ENCODE data around the gene ARHGEF25.
A peak's percentile ranks its signal among the peaks of the same experiment; 100 is the strongest.
"Not testable (repeated sequence)": the region's sequence is repeated elsewhere in the genome, so short reads cannot be mapped to it uniquely, and the experiment has no call there.

The ARHGEF25 gene

GRCh38 chr12:57585156-57585555, 26.1 kb upstream of the ARHGEF25 start:
- DNase-seq (ENCODE audit: low read depth in 2 of 2): no peak

DNA sequence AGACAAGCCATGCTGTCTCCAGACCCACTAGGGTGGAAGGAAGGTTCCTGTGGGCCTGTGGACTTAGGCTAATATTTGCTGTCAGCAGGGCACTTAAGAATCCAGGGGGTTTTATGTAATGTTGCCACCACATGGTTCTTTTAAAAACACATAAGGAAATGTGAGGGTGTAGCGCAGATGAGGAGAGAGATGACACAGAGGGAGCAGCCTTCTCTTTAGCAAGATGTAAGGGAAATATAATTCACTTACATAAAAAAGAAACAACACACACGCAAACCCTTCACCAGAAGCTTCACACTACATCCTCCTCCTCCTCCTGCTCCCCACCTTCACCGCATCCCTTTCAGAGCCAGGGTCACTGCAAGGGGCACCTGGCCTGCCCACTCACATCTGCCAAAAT, 25.1 kb upstream of the ARHGEF25 start:
- DNase-seq (ENCODE audit: low read depth in 2 of 2): no peak

- no peak for DNase-seq (ENCODE audit: low read depth in 2 of 2)
These were observed 24.3 kb upstream of the ARHGEF25 start for GRCh38 chr12:57586832-57587429.

DNA sequence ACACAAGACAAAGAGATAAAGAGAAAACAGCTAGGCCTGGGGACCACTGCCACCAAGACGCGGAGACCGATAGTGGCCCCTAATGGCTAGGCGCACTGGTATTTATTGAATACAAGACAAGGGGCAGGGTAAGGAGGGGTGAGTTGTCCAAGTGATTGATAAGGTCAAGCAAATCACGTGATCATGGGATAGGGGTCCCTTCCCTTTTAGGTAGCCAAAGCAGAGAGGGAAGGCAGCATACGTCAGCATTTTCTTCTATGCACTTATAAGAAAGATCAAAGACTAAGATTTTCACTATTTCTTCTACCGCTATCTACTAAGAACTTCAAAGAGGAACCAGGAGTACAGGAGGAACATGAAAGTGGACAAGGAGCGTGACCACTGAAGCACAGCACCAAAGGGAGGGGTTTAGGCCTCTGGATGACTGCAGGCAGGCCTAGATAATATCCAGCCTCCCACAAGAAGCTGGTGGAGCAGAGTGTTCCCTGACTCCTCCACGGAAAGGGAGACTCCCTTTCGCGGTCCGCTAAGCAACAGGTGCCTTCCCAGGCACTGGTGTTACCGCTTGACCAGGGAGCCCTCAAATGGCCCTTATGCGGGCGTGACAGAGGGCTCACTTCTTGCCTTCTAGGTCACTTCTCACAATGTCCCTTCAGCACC, 22.2 kb upstream of the ARHGEF25 start:
- DNase-seq (ENCODE audit: low read depth in 2 of 2): not testable (repeated sequence)

DNA sequence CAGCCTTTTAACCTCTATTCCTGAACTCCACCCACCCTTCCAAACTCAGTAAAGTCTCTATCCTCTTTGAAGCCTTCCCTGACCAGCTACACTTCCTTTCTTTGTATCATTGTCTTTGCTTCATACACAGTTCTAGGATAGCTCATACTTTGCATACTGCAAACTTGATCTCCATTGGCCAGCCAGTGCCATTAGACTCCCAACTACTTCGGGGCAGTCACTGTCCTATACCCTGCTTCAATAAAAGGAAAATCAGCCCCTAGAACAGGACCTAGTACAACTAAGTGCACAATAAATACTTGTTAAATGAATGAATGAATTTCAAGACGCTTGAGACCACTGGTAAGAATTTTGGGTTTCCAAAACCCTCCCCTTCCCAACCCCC, 20.8 kb upstream of the ARHGEF25 start:
- no peak for DNase-seq (ENCODE audit: low read depth in 2 of 2)

GRCh38 chr12:57590864-57591781, 20.1 kb upstream of the ARHGEF25 start, which contains the start of gene PIP4K2C:
Gene PIP4K2C, plus strand, starts transcription at chr12:57591192. Its CDS starts 98 bp downstream, at chr12:57591290.
- peak; percentile 78 to 83 for DNase-seq (ENCODE audit: low read depth in 2 of 2)

- DNase-seq (ENCODE audit: low read depth in 2 of 2): no peak
These were observed 19.4 kb upstream of the ARHGEF25 start for GRCh38 chr12:57591782-57592325.

GRCh38 chr12:57592551-57593165, 18.6 kb upstream of the ARHGEF25 start:
- DNase-seq (ENCODE audit: low read depth in 2 of 2): no peak

DNA sequence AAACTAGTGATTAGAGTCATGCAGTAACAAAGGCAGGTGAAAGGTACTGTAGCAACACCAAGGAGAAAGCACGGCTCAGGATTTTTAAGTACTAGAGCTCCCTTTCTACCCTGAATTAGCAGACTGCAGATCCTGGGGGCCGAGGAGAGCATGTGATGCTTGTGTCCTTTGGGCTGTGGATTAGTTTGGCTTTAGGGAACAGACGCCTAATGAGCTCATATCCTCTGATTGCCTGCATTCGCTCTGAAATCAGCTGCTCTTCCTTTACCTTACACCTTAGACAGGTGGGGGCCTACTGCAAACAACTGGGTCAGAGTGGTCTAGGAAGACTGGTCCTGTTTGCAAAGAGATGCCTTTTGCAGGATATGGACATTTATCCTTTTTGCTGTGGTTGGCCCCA, 18.0 kb upstream of the ARHGEF25 start:
- DNase-seq (ENCODE audit: low read depth in 2 of 2): no peak

DNA sequence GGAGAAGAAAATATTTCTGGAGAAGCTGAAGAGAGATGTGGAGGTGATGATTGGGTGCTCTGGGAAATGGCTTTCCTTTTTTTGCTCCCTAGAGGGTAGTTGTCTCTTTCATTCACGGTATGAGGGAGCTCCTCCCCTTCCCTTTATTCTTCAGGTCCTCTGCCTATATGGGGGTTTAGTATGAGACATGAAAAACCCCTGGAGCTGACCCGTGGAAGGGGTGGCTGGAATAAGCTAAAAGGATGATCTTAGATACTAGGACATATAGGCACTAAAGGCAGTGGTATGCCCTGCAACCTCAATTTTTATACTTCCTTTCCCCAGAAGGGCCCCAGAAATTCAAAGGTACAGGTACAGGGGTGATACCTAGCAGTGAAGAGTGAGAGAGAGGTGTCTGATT, 10.8 kb upstream of the ARHGEF25 start:
- DNase-seq (ENCODE audit: low read depth in 2 of 2): no peak

GRCh38 chr12:57602544-57602943, 8.7 kb upstream of the ARHGEF25 start:
- DNase-seq (ENCODE audit: low read depth in 2 of 2): no peak

- DNase-seq (ENCODE audit: low read depth in 2 of 2): no peak
These were observed 7.9 kb upstream of the ARHGEF25 start for GRCh38 chr12:57603324-57603723.

GRCh38 chr12:57603815-57604453, 7.3 kb upstream of the ARHGEF25 start:
- no peak for DNase-seq (ENCODE audit: low read depth in 2 of 2)

DNA sequence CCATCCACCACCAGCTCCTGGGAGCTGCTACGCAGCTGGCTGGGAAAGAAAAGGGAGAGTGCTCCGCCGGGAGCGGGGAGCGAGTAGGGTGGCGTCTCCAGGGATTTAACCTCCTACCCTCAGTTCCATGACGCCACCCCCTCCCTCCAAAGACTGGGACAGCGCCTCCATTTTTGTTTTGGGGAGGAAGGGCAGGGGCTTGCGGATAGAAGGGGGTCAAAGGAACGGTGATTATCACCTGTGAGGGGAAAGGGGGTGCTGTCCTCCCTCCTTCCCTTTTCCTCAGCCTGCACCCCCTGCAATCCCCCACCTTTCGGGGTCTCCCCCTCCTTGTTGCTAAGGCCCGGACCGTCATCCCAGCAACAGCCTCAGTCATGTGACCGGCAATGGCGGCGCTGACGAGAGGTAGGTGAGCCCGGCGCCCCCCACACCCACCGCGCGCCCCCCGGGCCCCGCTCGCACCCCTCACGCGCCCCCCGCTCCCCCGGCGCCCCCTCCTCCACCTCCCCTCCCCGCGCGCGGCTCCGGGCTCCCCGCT, 6.7 kb upstream of the ARHGEF25 start, which contains the start of gene DTX3:
DTX3 (plus strand) TSS at position 371 of the 538 bp plus-strand sequence. CDS start 1,694 bp downstream, outside the sequence.
- peak in 1 of 2 donors; percentile 26 for DNase-seq (ENCODE audit: low read depth in 2 of 2)

DNA sequence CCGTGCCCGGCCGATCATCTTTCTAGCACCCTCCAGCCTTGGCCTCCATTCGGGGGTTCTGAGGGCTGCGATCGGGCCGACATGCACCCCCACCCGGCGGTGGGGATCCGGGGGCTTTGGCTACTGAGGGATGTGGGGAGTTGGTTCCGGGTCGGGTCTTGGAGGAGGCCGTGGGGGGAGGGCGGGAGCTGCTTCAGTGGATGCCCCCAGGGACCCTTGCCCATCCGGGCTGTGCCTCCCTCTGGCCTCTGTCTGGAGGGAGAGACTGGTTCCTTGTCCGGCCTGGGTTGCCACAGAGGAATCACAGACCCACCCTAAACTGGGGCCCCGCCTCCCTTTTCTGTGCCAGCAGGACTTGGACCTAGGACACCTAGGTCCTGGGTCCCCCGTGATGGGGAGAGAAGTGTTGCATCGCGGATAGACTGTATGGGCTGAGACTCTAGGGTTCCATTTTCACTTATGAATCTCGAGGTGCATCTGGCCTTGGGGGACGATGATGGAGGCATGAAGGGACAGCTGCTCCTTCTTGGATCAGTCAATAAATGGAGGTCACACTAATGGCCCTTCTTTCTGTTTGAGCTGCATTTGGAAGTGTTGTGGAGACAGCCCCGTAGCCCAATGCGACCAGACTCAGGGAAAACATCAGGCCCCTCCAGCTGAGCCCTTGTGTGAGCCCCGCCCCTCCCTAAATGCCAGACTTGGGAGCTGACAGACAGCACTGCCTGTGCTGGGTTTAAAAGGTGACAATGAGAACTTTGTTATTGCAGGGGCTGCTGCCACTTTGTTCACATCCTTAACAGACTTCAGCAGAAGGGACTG, 6.0 kb upstream of the ARHGEF25 start:
- DNase-seq (ENCODE audit: low read depth in 2 of 2): no peak

GRCh38 chr12:57605811-57606311, 5.4 kb upstream of the ARHGEF25 start:
- no peak for DNase-seq (ENCODE audit: low read depth in 2 of 2)

DNA sequence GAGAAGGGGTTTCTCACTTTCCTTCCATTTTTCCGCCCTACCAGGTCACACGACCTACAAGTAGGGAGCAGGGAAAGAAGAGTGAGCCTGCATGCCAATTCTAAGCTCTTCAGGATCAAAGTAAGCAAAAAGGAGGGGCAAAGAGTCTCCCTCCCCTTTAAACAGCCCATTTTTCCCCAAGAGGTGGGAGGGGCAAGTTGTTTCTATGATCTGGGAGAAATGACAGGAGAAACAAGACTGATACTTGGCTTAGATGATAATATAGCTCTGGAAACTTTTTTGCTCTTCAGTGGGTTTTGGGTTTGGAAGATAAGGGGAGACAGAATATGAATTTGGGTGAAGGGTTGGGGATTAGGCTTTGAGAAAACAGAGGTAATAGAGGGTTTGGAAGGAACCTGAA, 4.8 kb upstream of the ARHGEF25 start:
- DNase-seq (ENCODE audit: low read depth in 2 of 2): no peak

- DNase-seq (ENCODE audit: low read depth in 2 of 2): no peak
These were observed 4.4 kb upstream of the ARHGEF25 start for GRCh38 chr12:57606821-57607220.

GRCh38 chr12:57607958-57608663, 3.1 kb upstream of the ARHGEF25 start:
- no peak for DNase-seq (ENCODE audit: low read depth in 2 of 2)

All from stimulated activated CD8-positive, alpha-beta memory T cell treated with anti-CD3 and anti-CD28 coated beads, Interleukin-15, amount 100 ng/mL, for 48 hours (primary cell).